CD4-positive, CD25-positive, alpha-beta regulatory T cell (primary cell): ENCODE results near the gene INSRR. TPM values are rescaled to one million over a fixed set of nuclear protein-coding genes. Genes with fewer than 3 reads are reported as not detected.
A peak's percentile ranks its signal among the peaks of the same experiment; 100 is the strongest.

Source experiments
- ATAC-seq, 2 donors: fragments of 150-1000 bp; cut with Tn5 transposase; one replicate each; pipeline ENCODE4 v1.10.0; 2021; ENCODE audit warnings: low read depth in 2 of 2, moderate number of reproducible peaks in 2 of 2, moderate library complexity in 1 of 2
- DNase-seq, 3 donors: peaks; one replicate each; pipeline versions ENCODE4 v3.0.0 to v3.0.0-alpha.2; 2012 to 2022; ENCODE audit warnings: mixed read lengths in 1 of 3
- H3K27ac ChIP-seq: one replicate; pipeline ENCODE4 v1.7.0; 2013; ENCODE audit warnings: mild to moderate bottlenecking, low read length; ENCODE audit not compliant: insufficient read depth, poor library complexity, severe bottlenecking
- H3K27me3 ChIP-seq: one replicate; pipeline ENCODE4 v1.7.0; 2013; ENCODE audit warnings: low read length; ENCODE audit not compliant: control insufficient read depth, insufficient read depth
- H3K36me3 ChIP-seq: one replicate; pipeline ENCODE4 v1.7.0; 2013; ENCODE audit warnings: mild to moderate bottlenecking, low read length, moderate library complexity; ENCODE audit not compliant: control insufficient read depth, insufficient read depth
- H3K4me1 ChIP-seq: 2 replicates; pipeline ENCODE4 v1.7.0; 2013; ENCODE audit warnings: mild to moderate bottlenecking, low read length; ENCODE audit not compliant: insufficient read depth, control insufficient read depth, poor library complexity, severe bottlenecking
- H3K4me3 ChIP-seq: one replicate; pipeline ENCODE4 v1.7.0; 2013; ENCODE audit warnings: low read depth, mild to moderate bottlenecking, low read length, moderate library complexity
- H3K9me3 ChIP-seq, 2 experiments: 1 replicate in 1 of 2; 2 replicates in 1 of 2; pipeline ENCODE4 v1.7.0; 2013; ENCODE audit warnings: low read length in 2 of 2, mild to moderate bottlenecking in 1 of 2, moderate library complexity in 1 of 2; ENCODE audit not compliant: control insufficient read depth in 2 of 2
- H3K27ac Mint-ChIP-seq, 3 donors: one replicate each; pipeline ENCODE4 v1.8.0; 2020 to 2022; ENCODE audit warnings: mild to moderate bottlenecking in 3 of 3, mixed read lengths in 3 of 3, moderate library complexity in 2 of 3
- H3K27me3 Mint-ChIP-seq: one replicate; pipeline ENCODE4 v1.8.0; 2022; ENCODE audit warnings: mild to moderate bottlenecking, mixed read lengths
- H3K36me3 Mint-ChIP-seq: one replicate; pipeline ENCODE4 v1.8.0; 2020; ENCODE audit warnings: mixed read lengths
- H3K4me1 Mint-ChIP-seq, 4 donors: one replicate each; pipeline ENCODE4 v1.8.0; 2020 to 2022; ENCODE audit warnings: mixed read lengths in 4 of 4, mild to moderate bottlenecking in 1 of 4
- H3K4me3 Mint-ChIP-seq, 4 donors: one replicate each; pipeline ENCODE4 v1.8.0; 2020 to 2022; ENCODE audit warnings: mild to moderate bottlenecking in 4 of 4, mixed read lengths in 4 of 4, moderate library complexity in 3 of 4
- H3K9me3 Mint-ChIP-seq, 7 donors: one replicate each; pipeline ENCODE4 v1.8.0; 2020 to 2022; ENCODE audit warnings: mixed read lengths in 7 of 7, mild to moderate bottlenecking in 3 of 7, moderate library complexity in 2 of 7
- polyA plus RNA-seq, 4 donors: library from polyadenylated mRNA; unstranded; fragments of 300-500 nt; fragmentation: Illumina TruSeq; gene quantifications; one replicate each; pipeline ENCODE4 v1.2.3, GENCODE V29; 2021
- total RNA-seq: library from RNA; stranded (reverse); gene quantifications from one replicate; pipeline ENCODE4 v1.2.3, GENCODE V29; 2022

Gene INSRR
- total and polyA plus RNA-seq, 5 donors from 2014 or later, result 0.07 TPM; not detected in 4

DNA sequence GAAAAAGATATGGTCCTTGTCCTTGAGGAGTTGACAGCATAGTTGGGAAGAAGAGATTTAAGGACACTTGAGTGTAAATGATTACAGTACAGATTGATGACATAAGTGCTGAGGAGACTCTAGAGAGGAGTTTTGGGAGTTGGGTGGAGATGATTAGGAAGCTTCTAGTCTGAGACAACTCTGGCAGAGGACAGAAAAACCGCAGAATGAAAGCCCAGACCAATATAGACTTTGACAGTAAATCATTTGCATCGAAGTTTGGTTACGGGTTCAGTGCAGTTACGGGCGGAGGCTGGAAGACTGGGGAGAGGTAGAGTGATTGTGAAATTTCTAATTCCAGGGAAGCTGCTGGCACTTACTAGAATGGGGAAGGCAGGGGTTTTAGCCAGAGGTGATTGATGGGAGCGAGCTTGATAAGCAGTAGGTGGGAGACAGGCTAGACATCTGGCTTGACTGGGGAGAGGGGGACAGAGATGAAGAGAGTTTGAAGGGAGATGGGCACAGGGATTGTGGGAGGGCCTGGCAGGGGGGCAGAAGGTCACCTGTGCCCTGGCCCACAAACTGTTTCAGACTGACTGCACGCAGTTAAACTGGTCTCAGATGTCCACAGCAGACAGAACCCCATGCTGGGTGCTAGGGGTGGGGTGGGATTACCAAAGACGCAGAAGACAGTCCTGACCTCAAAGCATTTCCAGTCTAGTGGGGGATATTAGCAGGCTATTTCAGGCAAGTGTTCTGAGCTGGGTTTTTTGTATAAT is 62.4 kb downstream of the INSRR start:
- Mint-ChIP-seq H3K36me3 (peaks cover 48% of the 10 kb centered on the region), H3K27ac (peak overlapping the region; percentile 2 to 13 (median 12)), H3K4me3 (no peak overlapping the region), H3K4me1 (peaks cover 5 to 10% (median 9%) of the 10 kb centered on the region in 4 donors), H3K9me3 (no peaks in the 10 kb centered on the region), H3K27me3 (no peaks in the 10 kb centered on the region)
- no peak overlapping the region for H3K4me3 ChIP-seq
- no peak for ATAC-seq
- peaks cover 83% of the 10 kb centered on the region for H3K36me3 ChIP-seq
- no peak for DNase-seq
- peaks cover 9% of the 10 kb centered on the region for H3K4me1 ChIP-seq
- H3K27me3 ChIP-seq, result no peaks in the 10 kb centered on the region
- H3K27ac ChIP-seq, result no peak overlapping the region
- no peaks in the 10 kb centered on the region for H3K9me3 ChIP-seq

DNA sequence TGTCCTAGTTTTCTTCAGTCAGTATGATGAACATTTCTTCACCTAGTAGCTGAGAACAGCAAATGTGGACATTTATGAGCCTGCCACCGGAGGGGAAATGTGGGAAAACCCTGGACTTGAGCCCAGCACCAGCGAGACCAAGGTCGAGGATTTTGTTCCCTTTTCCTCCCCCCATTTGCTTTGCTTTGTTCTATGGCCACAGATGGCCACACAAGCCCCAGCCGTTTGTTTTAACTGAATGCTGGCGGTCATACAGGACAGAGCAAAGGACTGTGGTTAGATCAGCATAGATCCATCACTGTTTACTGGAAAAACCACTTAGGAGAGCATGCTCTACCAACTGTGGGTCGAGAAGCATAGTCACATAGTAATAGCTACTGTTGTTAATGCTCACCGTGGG is 63.1 kb downstream of the INSRR start:
- peaks cover 2% of the 10 kb centered on the region for H3K4me1 ChIP-seq
- Mint-ChIP-seq H3K4me3 (no peak overlapping the region), H3K27me3 (no peaks in the 10 kb centered on the region), H3K9me3 (no peaks in the 10 kb centered on the region), H3K27ac (peak overlapping the region in 1 of 3 donors; percentile 2), H3K36me3 (peaks cover 47% of the 10 kb centered on the region), H3K4me1 (peaks cover 0 to 5% (median 3%) of the 10 kb centered on the region in 4 donors)
- no peaks in the 10 kb centered on the region for H3K27me3 ChIP-seq
- H3K27ac ChIP-seq, result no peak overlapping the region
- peaks cover 86% of the 10 kb centered on the region for H3K36me3 ChIP-seq
- DNase-seq (no peak), ATAC-seq (no peak)
- no peaks in the 10 kb centered on the region for H3K9me3 ChIP-seq
- no peak overlapping the region for H3K4me3 ChIP-seq

DNA sequence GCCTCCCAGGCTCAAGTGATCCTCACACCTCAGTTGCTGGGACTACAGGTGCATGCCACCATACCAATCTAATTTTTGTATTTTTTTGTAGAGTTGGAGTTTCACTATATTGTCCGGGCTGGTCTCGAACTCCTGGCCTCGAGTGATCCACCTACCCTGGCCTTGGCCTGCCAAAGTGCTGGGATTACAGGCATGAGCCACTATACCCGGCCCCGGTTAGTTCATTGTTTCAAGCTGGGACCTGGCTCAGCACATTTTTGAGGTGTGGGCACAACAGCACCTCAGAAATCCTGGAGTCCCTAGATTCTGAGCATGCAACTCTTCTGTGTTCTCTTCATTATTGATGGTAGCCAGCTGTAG is 63.6 kb downstream of the INSRR start:
- H3K9me3 ChIP-seq, result no peaks in the 10 kb centered on the region
- H3K36me3 Mint-ChIP-seq, result peaks cover 45% of the 10 kb centered on the region
- H3K27ac ChIP-seq, result no peak overlapping the region

DNA sequence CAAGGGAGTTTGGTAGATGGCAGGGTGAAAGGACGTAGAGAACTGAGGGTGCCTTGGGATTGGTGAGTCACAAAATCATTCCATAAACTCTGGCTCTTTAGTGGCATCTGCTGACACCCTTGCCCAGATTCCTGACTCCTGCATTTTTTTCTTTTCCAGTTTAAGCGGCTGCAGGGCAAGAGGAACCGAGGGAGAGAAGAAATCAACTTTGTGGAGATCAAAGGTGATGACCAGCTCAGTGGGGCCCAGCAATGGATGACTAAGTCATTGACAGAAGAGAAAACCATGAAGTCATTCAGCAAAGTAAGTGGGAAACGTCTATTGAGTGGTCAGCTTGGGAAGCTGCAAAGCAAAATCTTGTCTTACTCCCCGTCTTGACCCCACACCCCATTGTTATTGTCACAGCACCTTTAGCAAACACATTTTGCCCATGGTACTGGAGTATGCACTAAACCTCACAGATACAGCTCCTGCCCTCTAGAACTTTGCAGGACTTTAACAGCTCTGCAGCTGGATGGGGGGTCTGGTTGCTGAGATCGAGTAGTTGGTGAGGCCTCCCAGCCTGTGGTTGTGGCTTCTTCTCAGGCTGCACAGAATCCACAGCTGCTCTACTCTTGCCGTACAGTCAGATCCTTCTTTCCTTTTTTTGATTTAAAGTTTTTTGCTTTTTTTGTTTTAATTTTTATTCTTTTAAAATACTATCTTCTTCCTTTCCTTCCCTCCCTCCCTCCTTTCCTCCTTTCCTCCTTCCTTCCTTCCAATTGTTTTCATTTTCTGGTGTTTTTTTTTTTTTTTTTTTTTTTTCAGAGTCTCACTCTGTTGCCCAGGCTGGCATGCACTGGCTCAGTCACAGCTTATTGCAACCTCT is 64.2 kb downstream of the INSRR start:
- Mint-ChIP-seq H3K36me3 (peaks cover 47% of the 10 kb centered on the region), H3K27me3 (no peaks in the 10 kb centered on the region), H3K27ac (no peak overlapping the region), H3K4me3 (no peak overlapping the region), H3K9me3 (no peaks in the 10 kb centered on the region), H3K4me1 (peaks cover 0 to 11% (median 3%) of the 10 kb centered on the region in 4 donors)
- Histone ChIP-seq H3K36me3 (peaks cover 84% of the 10 kb centered on the region), H3K9me3 (no peaks in the 10 kb centered on the region), H3K4me3 (no peak overlapping the region), H3K27ac (no peak overlapping the region), H3K4me1 (no peaks in the 10 kb centered on the region), H3K27me3 (no peaks in the 10 kb centered on the region)
- DNase-seq (no peak), ATAC-seq (no peak)

More for the DNA sequence above, 63.6 kb downstream of the INSRR start:
- no peak for DNase-seq
- Mint-ChIP-seq H3K27me3 (no peaks in the 10 kb centered on the region), H3K4me1 (peaks cover 0 to 5% (median 2%) of the 10 kb centered on the region in 4 donors), H3K27ac (no peak overlapping the region), H3K4me3 (no peak overlapping the region), H3K9me3 (no peaks in the 10 kb centered on the region)
- no peak overlapping the region for H3K4me3 ChIP-seq
- no peaks in the 10 kb centered on the region for H3K4me1 ChIP-seq
- H3K27me3 ChIP-seq, result no peaks in the 10 kb centered on the region
- no peak for ATAC-seq
- peaks cover 85% of the 10 kb centered on the region for H3K36me3 ChIP-seq

Other genes starting within 250 kb of the INSRR start
- not detected for gene HAPLN2, start 239.7 kb downstream of the INSRR start, total RNA-seq
- not detected for gene HAPLN2, start 239.7 kb downstream of the INSRR start, polyA plus RNA-seq
- gene BCAN, start 217.0 kb downstream of the INSRR start, total RNA-seq, result not detected
- not detected for gene BCAN, start 217.0 kb downstream of the INSRR start, polyA plus RNA-seq
- 0.10 TPM for gene NES, start 181.7 kb downstream of the INSRR start, total RNA-seq
- not detected for gene NES, start 181.7 kb downstream of the INSRR start, polyA plus RNA-seq
- 5.1 TPM for gene CRABP2, start 153.5 kb downstream of the INSRR start, total RNA-seq
- not detected for gene CRABP2, start 153.5 kb downstream of the INSRR start, polyA plus RNA-seq
- 19.0 TPM for gene METTL25B, start 130.6 kb downstream of the INSRR start, total RNA-seq
- gene METTL25B, start 130.6 kb downstream of the INSRR start, polyA plus RNA-seq, result 1 to 10 TPM; 4.3 to 8.7 (median 7.2) TPM
- 76.7 TPM for gene ISG20L2, start 130.4 kb downstream of the INSRR start, total RNA-seq
- 10 to 100 TPM; 15.8 to 17.8 (median 17.0) TPM for gene ISG20L2, start 130.4 kb downstream of the INSRR start, polyA plus RNA-seq
- 18.2 TPM for gene MRPL24, start 118.0 kb downstream of the INSRR start, total RNA-seq
- 10 to 100 TPM; 72.5 to 86.4 (median 79.3) TPM for gene MRPL24, start 118.0 kb downstream of the INSRR start, polyA plus RNA-seq
- gene HDGF, start 107.4 kb downstream of the INSRR start, total RNA-seq, result 87.6 TPM
- gene HDGF, start 107.4 kb downstream of the INSRR start, polyA plus RNA-seq, result 10 to 100 TPM; 26.9 to 50.2 (median 36.7) TPM
- 67.8 TPM for gene PRCC, start 91.6 kb downstream of the INSRR start, total RNA-seq
- gene PRCC, start 91.6 kb downstream of the INSRR start, polyA plus RNA-seq, result 10 to 100 TPM; 35.5 to 43.3 (median 36.4) TPM
- 158 TPM for gene SH2D2A, start 42.3 kb downstream of the INSRR start, total RNA-seq
- gene SH2D2A, start 42.3 kb downstream of the INSRR start, polyA plus RNA-seq, result 10 to 100 TPM; 27.3 to 36.4 (median 31.2) TPM
- 0.91 TPM for gene NTRK1, start 1.7 kb upstream of the INSRR start, total RNA-seq
- under 1 TPM in 3 of 4 donors, not detected in 1; 0.06 to 0.44 (median 0.10) TPM for gene NTRK1, start 1.7 kb upstream of the INSRR start, polyA plus RNA-seq
- 1.3 TPM for gene PEAR1, start 34.6 kb upstream of the INSRR start, total RNA-seq
- not detected for gene PEAR1, start 34.6 kb upstream of the INSRR start, polyA plus RNA-seq
- not detected for gene LRRC71, start 61.5 kb upstream of the INSRR start, total RNA-seq
- gene LRRC71, start 61.5 kb upstream of the INSRR start, polyA plus RNA-seq, result not detected
- gene ARHGEF11, start 186.6 kb upstream of the INSRR start, total RNA-seq, result 39.4 TPM
- 10 to 100 TPM; 18.2 to 26.9 (median 19.8) TPM for gene ARHGEF11, start 186.6 kb upstream of the INSRR start, polyA plus RNA-seq
- not detected for gene ETV3L, start 240.7 kb upstream of the INSRR start, total RNA-seq
- gene ETV3L, start 240.7 kb upstream of the INSRR start, polyA plus RNA-seq, result not detected